NCI-H1048 (cell line): ENCODE measurements around the gene WFDC6.

ENCODE experiments used
- DNase-seq: peaks from one replicate; lab custom pipeline; 2025; lab: John Stamatoyannopoulos, UW

The WFDC6 gene

GRCh38 chr20:45515147-45515913 lies 24.0 kb downstream of the WFDC6 start, which contains the start of gene SPINT3:
SPINT3 (minus strand) TSS chr20:45515622; CDS start chr20:45515608, 14 bp downstream.
- DNase-seq, result no peak

- DNase-seq, result no peak
Observed at GRCh38 chr20:45510242-45510862, 28.9 kb downstream of the WFDC6 start.

GRCh38 chr20:45509091-45509490 lies 30.2 kb downstream of the WFDC6 start:
- DNase-seq, result no peak

- no peak for DNase-seq
Observed at GRCh38 chr20:45508068-45508886, 31.0 kb downstream of the WFDC6 start.

- no peak for DNase-seq
Observed at GRCh38 chr20:45507011-45507820, 32.1 kb downstream of the WFDC6 start.

- DNase-seq, result no peak
Observed at GRCh38 chr20:45506398-45506797, 32.9 kb downstream of the WFDC6 start.

- no peak for DNase-seq
Observed at GRCh38 chr20:45503403-45503802, 35.9 kb downstream of the WFDC6 start.

- DNase-seq, result no peak
Observed at GRCh38 chr20:45502561-45502960, 36.7 kb downstream of the WFDC6 start.

GRCh38 chr20:45501600-45501999 lies 37.7 kb downstream of the WFDC6 start:
- no peak for DNase-seq

- no peak for DNase-seq
Observed at GRCh38 chr20:45500022-45500421, 39.3 kb downstream of the WFDC6 start.

GRCh38 chr20:45497971-45498494 lies 41.2 kb downstream of the WFDC6 start:
- DNase-seq, result no peak

GRCh38 chr20:45496166-45496565 lies 43.1 kb downstream of the WFDC6 start:
- DNase-seq, result no peak

- DNase-seq, result no peak
Observed at GRCh38 chr20:45495501-45495941, 43.8 kb downstream of the WFDC6 start.

- DNase-seq, result no peak
Observed at GRCh38 chr20:45489083-45489531, 50.2 kb downstream of the WFDC6 start.

- DNase-seq, result no peak
Observed at GRCh38 chr20:45487231-45487635, 52.0 kb downstream of the WFDC6 start.

GRCh38 chr20:45485388-45485787 lies 53.9 kb downstream of the WFDC6 start:
- DNase-seq, result no peak

GRCh38 chr20:45484676-45485075 lies 54.6 kb downstream of the WFDC6 start:
- no peak for DNase-seq
